Epithelial cell of esophagus (primary cell): ENCODE results near the gene TBX3.

ENCODE experiments used
- DNase-seq: peaks from one replicate; pipeline ENCODE4 v3.0.0; 2010; ENCODE audit warnings: low read depth
- H3K4me3 ChIP-seq: 2 replicates; pipeline ENCODE4 v1.5.1; 2011; ENCODE audit warnings: mild to moderate bottlenecking, low read length, control low read depth
- TF ChIP-seq, protein P1 (sequence below): IDR thresholded peaks from 2 replicates; pipeline ENCODE4 v1.5.1; 2011; ENCODE audit warnings: low read depth, mild to moderate bottlenecking, low read length, control low read depth, inconsistent platforms; ENCODE audit not compliant: insufficient read depth; ENCODE audit errors: missing control alignments

Gene TBX3

DNA sequence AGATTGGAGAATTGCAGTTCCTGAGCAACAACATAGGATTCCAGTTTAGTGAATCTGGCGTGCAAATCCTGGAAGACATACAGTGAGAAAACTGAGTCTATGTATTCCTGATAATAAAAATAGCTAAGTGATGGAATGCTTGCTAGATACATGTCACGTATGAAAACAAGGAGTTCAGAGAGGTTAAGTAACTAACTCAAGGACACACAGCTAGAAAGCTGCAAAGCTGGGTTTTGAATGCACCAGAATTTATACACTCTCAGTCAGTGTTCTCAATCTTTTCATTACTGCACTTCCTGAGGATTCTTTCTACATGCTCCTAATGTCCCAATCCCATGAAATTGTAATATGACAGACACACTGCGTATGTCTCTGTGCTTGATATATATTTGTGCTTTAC is 35.3 kb downstream of the TBX3 start:
- TF ChIP-seq, protein P1, sequence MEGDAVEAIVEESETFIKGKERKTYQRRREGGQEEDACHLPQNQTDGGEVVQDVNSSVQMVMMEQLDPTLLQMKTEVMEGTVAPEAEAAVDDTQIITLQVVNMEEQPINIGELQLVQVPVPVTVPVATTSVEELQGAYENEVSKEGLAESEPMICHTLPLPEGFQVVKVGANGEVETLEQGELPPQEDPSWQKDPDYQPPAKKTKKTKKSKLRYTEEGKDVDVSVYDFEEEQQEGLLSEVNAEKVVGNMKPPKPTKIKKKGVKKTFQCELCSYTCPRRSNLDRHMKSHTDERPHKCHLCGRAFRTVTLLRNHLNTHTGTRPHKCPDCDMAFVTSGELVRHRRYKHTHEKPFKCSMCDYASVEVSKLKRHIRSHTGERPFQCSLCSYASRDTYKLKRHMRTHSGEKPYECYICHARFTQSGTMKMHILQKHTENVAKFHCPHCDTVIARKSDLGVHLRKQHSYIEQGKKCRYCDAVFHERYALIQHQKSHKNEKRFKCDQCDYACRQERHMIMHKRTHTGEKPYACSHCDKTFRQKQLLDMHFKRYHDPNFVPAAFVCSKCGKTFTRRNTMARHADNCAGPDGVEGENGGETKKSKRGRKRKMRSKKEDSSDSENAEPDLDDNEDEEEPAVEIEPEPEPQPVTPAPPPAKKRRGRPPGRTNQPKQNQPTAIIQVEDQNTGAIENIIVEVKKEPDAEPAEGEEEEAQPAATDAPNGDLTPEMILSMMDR, result no peak
- H3K4me3 ChIP-seq, result no peak overlapping the region
- DNase-seq, result no peak

DNA sequence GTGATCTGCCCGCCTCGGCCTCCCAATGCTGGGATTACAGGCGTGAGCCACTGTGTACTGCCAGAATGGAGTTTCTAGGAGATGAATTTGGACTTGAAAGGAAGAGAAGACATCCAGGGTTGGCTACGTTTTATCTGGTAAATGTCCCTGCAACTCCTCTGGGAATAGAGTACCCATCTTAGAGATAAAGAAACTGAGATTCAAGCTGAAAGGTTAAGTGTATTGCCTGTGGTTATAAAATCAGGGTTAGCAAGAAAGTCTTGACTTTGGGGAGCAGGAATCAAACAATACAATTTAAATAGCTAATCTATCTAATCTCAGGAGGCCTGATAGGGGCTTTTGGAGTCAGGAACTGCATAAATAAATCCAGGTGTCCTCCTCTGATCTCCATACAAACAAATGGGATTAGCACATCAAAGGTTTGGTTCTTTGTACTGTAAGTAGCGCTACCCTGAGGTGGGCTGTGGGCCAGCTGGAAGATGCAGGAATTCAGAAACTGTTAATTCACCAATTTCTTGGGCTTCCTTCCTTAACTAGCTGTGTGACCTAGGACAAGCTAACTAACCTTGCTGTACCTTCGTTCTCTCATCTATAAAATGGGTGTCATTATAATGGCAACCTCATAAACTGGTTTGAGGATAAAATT is 45.1 kb downstream of the TBX3 start:
- DNase-seq, result no peak
- TF ChIP-seq, protein P1, result no peak
- H3K4me3 ChIP-seq, result no peak overlapping the region

DNA sequence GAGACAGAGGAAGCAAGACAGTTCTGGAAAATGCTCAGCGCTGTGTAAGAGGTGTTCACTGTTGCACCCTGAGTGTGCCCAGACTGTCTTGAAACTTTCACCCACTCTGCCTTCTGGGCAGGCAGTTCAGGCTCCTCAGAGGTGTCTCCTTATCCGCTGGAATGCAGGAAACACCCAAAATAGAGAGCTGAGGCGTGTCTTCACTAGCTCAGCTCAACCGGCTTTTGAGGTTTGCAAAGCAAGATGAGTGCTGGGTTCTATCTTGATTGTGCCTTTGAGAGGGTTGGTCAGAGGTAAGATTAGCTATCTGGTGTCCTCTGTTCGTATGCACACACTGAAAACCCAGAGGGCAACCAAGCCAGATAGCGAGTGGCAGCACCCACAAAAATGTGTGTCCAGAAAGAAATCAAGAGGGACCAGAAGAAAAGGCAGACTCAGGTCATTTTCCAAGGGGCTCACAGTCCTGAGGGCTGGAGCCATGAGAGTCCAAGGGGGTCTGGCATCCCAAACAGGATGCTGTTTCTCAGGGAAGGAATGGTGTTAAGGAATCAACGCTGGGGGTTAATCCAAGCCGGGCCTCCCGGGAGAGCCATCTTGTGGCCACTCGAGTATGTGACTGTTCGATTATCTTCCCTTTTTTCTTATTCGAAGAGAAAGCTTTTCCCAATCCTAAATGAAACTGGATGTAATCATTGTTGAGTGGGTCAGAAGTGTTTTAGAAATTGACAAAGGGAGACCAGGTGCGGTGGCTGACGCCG is 47.1 kb downstream of the TBX3 start:
- H3K4me3 ChIP-seq, result no peak overlapping the region
- TF ChIP-seq, protein P1, result peak; percentile 33
- peak; percentile 74 for DNase-seq

DNA sequence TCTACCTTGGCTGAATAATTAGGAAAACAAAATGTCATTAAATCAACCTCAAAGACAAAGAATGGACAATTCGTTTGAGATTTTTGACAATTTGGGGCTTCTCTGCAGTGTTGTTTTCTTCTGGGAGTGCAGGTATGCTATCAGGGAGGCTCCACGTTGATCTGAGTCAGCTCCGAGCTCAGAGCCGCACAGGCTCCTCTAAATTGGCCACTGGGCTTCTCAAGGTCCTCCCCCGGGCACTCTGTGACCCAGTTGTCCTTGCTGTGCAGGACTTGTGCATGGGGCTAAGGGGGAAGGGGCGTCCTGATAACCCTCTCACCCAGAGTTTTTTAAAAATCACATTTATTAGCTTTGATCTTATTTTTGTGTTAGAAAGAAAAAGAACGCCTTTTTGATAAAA is 52.7 kb downstream of the TBX3 start:
- no peak overlapping the region for H3K4me3 ChIP-seq
- DNase-seq, result no peak
- TF ChIP-seq, protein P1, result no peak

DNA sequence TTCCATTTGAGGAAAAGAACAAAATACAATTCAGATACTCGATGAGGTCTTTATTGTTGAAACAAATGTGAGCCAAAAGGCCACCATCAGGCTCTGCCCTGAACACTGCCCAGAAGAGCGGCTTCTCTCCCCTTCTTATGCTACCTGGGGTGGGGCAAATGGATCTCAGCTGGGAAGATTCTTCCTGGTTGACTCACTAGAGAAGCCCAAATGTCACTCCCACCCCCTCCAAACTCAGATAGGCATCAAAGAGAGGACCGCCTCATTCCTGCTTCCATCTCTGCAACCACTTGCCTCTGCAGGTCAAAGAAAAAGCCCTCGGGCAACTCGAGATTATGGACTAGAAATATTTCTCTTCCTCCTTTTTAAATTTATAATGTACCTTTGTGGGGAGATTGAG is 55.8 kb downstream of the TBX3 start:
- TF ChIP-seq, protein P1, result no peak
- peak; percentile 1 for DNase-seq
- no peak overlapping the region for H3K4me3 ChIP-seq

DNA sequence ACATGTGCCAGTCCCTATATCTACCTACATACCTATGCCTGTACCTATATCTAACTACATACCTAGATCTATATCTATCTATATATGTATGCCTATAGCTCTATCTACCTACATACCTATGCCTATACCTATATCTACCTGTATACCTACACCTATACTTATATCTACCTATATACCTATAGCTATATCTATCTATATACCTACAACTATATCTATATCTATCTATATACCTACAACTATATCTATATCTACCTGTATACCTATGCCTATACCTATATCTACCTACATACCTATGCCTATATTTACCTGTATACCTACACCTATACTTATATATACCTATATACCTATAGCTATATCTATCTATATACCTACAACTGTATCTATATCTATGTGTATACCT is 56.6 kb downstream of the TBX3 start:
- TF ChIP-seq, protein P1, result no peak
- DNase-seq, result no peak
- H3K4me3 ChIP-seq, result no peak overlapping the region

DNA sequence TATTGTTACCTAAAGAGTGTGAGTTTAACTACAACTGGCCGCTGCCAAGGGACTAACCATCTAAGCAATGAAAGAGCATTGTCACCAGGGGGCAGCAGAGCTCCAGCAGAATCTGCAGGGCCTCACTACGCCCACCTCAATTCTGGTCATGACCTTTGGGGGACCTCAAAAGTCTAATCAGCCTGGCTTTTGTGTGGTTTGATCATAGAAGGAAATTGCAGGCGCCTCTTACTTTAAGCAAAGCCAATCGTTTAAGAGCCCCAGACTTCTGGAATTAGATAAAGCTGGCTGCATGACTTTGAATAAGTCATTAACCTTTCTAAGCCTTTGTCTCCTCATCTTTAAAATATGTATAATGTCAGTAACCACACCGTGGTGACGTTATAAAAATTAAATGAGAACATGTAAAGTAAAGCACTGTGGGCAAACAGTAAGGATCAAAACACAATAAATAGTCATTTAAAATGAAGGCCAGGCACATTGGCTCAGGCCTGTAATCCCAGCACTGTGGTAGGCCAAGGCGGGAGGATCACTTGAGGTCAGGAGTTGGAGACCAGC is 58.6 kb downstream of the TBX3 start:
- TF ChIP-seq, protein P1, result peak; percentile 84

More for the DNA sequence above, 58.6 kb downstream of the TBX3 start:
- no peak overlapping the region for H3K4me3 ChIP-seq
- DNase-seq, result peak; percentile 59
